Measurements from ENCODE around the gene CDH4.

Gene CDH4

DNA sequence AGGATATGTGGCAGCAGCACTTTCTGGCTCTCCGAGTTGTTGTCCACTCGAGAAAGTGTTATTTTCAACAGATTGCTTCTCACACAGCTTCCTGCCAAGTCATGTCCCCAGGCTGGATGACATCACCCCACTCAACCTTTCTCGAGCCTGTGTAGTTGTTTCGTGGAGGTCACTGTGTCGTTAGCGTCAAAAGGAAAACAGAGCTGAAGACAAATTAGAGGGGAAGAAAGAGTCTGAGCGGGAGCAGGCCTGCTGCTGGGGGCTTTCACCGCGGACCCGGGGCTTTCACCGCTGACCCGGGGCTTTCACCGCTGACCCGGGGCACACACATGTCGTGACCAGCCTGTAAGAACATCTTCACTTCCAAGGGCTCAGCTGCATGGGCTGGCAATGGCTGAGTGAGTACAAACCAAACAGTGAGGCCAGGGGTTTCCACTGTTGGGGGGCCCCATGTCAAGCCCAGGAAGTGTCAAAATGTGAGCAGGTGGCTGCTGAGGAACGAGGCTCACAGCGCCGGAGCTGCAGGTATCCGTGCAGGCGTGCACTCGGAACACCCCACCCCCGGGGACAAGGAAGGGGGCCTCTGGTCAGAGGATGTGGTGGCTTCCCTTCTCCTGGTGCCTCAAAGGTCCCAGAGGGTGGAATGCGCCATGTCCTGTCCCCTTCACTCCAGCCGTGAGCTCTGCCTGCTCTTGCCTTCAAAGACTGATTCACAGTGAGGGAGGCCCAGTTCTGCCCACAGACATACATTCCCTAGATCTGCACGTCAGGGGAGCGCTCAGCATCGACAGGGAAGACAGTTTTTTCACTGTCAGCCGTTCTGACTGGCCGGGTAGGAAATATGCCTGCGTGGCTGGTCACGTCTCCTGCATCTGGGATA, 447.7 kb downstream of the CDH4 start:
- TF ChIP-seq, protein P1, sequence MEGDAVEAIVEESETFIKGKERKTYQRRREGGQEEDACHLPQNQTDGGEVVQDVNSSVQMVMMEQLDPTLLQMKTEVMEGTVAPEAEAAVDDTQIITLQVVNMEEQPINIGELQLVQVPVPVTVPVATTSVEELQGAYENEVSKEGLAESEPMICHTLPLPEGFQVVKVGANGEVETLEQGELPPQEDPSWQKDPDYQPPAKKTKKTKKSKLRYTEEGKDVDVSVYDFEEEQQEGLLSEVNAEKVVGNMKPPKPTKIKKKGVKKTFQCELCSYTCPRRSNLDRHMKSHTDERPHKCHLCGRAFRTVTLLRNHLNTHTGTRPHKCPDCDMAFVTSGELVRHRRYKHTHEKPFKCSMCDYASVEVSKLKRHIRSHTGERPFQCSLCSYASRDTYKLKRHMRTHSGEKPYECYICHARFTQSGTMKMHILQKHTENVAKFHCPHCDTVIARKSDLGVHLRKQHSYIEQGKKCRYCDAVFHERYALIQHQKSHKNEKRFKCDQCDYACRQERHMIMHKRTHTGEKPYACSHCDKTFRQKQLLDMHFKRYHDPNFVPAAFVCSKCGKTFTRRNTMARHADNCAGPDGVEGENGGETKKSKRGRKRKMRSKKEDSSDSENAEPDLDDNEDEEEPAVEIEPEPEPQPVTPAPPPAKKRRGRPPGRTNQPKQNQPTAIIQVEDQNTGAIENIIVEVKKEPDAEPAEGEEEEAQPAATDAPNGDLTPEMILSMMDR (IDR thresholded peaks at IDR 0.05; ENCODE audit: extremely low read depth, missing control alignments): no peak
- no peak for DNase-seq (ENCODE audit: low spot score)

DNA sequence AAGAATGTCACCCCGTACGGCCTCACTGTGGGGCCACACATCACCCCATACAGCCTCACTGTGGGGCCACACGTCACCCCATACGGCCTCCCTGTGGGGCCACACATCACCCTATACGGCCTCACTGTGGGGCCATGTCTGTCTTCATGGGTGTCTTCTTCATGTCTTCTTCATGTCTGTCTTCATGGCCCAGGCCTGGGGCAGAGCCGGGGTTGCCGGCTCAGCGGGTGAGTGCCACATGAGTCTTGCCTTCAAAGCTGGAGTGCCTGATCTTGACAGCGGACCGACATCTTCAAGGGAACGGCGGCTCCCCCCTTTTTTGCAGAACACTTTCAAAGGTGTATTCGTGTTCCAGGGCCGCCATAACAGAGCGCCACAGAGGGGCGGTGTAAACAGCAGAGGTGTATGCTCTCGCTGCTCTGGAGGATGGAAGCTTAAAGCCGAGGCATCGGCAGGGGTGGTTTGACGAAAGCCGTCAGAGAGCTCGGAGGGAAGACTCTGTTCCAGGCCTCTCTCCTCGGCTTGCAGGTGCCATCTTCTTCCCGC, 448.6 kb downstream of the CDH4 start:
- TF ChIP-seq, protein P1 (IDR thresholded peaks at IDR 0.05; ENCODE audit: extremely low read depth, missing control alignments): no peak
- DNase-seq (ENCODE audit: low spot score): no peak

DNA sequence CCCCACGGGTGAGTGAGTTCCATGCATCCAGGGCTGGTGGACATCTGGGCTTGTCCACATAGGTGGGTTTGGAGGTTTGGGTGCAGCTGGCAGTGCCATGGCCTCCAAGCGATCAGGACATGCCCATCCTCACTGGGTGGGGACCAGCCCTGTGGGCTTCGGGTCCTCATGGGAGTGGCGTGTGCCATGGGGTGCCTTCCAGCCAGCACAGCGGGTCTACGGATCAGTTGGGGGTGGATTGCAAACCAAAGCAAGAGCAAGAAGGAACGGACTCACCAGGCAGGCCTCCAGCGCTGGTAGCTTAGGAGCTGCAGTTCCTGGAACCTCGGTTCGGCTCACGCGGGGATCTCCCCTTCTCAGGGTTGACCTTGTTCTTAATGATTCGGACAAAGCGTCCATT, 449.3 kb downstream of the CDH4 start:
- no peak for DNase-seq (ENCODE audit: low spot score)
- TF ChIP-seq, protein P1 (IDR thresholded peaks at IDR 0.05; ENCODE audit: extremely low read depth, missing control alignments): no peak

DNA sequence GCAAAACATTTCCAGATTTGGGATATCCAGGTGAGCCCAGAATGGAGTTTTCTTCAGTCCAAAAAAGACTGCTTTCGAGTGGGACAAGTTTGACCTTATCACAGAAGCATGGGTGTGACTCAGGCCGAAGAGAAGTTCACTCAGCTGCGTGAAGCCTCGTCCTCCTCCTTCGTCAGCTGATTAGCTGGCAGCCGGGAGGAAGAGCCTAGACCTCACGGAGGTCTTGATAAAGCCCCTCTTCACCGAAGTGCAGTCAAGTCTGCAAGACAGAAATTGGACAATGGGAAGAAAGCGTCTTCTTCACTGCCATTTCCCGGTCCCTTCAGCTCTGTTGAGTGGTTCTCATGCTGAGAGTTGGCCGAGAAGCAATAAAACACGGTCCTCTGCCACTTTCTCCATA, 449.7 kb downstream of the CDH4 start:
- TF ChIP-seq, protein P1 (IDR thresholded peaks at IDR 0.05; ENCODE audit: extremely low read depth, missing control alignments): no peak
- no peak for DNase-seq (ENCODE audit: low spot score)

DNA sequence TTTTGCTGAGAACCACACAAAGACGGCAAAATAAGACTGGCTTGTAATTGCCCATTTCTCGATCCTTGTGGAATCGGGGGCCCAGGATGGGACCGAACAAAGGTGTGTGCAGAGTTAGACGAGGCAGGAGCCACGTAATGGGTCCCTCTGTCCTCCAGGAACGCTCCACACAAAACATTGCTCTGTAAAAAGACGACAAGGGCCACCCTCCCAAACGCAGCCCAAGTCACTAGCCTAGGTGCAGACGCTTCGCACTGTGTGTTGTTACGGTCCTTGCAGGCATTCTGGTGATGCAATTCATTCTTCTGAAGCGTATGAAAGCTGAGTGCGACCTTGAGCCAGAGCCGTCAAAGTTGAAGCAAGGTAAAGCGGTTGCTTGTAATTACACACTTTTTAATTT, 450.2 kb downstream of the CDH4 start:
- TF ChIP-seq, protein P1 (IDR thresholded peaks at IDR 0.05; ENCODE audit: extremely low read depth, missing control alignments): no peak
- DNase-seq (ENCODE audit: low spot score): no peak

DNA sequence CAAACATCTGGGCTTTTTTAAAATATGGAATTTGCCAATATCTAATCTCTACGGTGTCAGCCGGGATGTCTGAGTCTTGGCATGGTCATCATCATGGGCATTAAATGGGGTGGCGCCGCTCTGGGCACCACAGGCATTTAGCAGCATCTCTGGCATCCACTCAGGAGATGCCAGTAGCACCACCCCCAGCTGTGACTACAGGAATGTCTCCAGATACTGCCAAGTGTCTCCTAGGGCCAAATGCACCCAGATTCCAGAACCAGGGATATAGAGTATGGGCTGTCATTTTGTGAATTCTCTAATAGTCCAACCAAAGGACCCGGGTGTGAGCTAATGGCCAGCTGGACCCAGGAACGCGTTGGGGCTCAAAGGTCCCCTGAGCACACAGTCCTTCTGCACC, 452.6 kb downstream of the CDH4 start:
- no peak for DNase-seq (ENCODE audit: low spot score)
- TF ChIP-seq, protein P1 (IDR thresholded peaks at IDR 0.05; ENCODE audit: extremely low read depth, missing control alignments): no peak

All from GM20000 (cell line).